MM.1S (cell line): ENCODE measurements around the gene EGLN3.
"Not testable (repeated sequence)": the region's sequence is repeated elsewhere in the genome, so short reads cannot be mapped to it uniquely, and the experiment has no call there.

Experiments used
- DNase-seq: peaks from one replicate; pipeline ENCODE4 v3.0.0-alpha.2; 2015
- H2AFZ ChIP-seq: fragments of 300-600 bp; sonication (generic); 2 replicates; pipeline ENCODE4 v1.6.0; 2016; ENCODE audit warnings: antibody characterized with exemption, low read length
- H3F3A ChIP-seq: fragments of 300-600 bp; sonication (generic); 2 replicates; pipeline ENCODE4 v1.6.1; 2016; ENCODE audit warnings: mild to moderate bottlenecking, antibody characterized with exemption, low read length, moderate library complexity, mixed read lengths; ENCODE audit not compliant: insufficient read depth
- H3K27ac ChIP-seq: fragments of 300-600 bp; sonication (generic); 2 replicates; pipeline ENCODE4 v1.5.1; 2016; ENCODE audit warnings: mild to moderate bottlenecking, low read length
- H3K27me3 ChIP-seq: fragments of 300-600 bp; sonication (generic); replicated peaks from 2 replicates; pipeline ENCODE4 v1.6.0; 2016; ENCODE audit warnings: low read length; ENCODE audit not compliant: insufficient read depth
- H3K36me3 ChIP-seq: fragments of 300-600 bp; sonication (generic); replicated peaks from 2 replicates; pipeline ENCODE4 v1.6.1; 2016; ENCODE audit warnings: mild to moderate bottlenecking, low read length, mixed read lengths; ENCODE audit not compliant: insufficient read depth
- H3K4me1 ChIP-seq: fragments of 300-600 bp; sonication (generic); 2 replicates; pipeline ENCODE4 v1.6.1; 2016; ENCODE audit warnings: low read length, mixed read lengths
- H3K4me2 ChIP-seq: fragments of 300-600 bp; sonication (generic); 2 replicates; pipeline ENCODE4 v1.6.0; 2016; ENCODE audit warnings: low read depth, low read length
- H3K4me3 ChIP-seq: fragments of 300-600 bp; sonication (generic); 2 replicates; pipeline ENCODE4 v1.5.1; 2016; ENCODE audit warnings: low read length, mixed read lengths
- H3K79me2 ChIP-seq: fragments of 300-600 bp; sonication (generic); 2 replicates; pipeline ENCODE4 v1.6.1; 2016; ENCODE audit warnings: mixed run types, low read length, mixed read lengths
- H3K9ac ChIP-seq: fragments of 300-600 bp; sonication (generic); 2 replicates; pipeline ENCODE4 v1.6.1; 2016; ENCODE audit warnings: low read length, mixed read lengths
- H3K9me2 ChIP-seq: fragments of 300-600 bp; sonication (generic); replicated peaks from 2 replicates; pipeline ENCODE4 v1.6.1; 2016; ENCODE audit warnings: mild to moderate bottlenecking, low read length, mixed read lengths; ENCODE audit not compliant: insufficient read depth
- H3K9me3 ChIP-seq: fragments of 300-600 bp; sonication (generic); replicated peaks from 2 replicates; pipeline ENCODE4 v1.6.1; 2016; ENCODE audit warnings: mild to moderate bottlenecking, low read length, mixed read lengths; ENCODE audit not compliant: insufficient read depth
- H4K20me1 ChIP-seq: fragments of 300-600 bp; sonication (generic); 2 replicates; pipeline ENCODE4 v1.6.1; 2016; ENCODE audit warnings: mild to moderate bottlenecking, low read length, moderate library complexity, mixed read lengths; ENCODE audit not compliant: insufficient read depth
- CTCF ChIP-seq: fragments of 300-600 bp; sonication (generic); IDR thresholded peaks from 2 replicates; pipeline ENCODE4 v1.5.1; 2016; ENCODE audit warnings: antibody characterized with exemption, low read length, mixed read lengths
- EZH2 ChIP-seq: fragments of 300-600 bp; sonication (generic); optimal IDR thresholded peaks from 2 replicates; pipeline ENCODE3; 2017; ENCODE audit warnings: low read depth, mild to moderate bottlenecking, antibody characterized with exemption, low read length, mixed read lengths
- EZH2phosphoT487 ChIP-seq: fragments of 300-600 bp; sonication (generic); IDR thresholded peaks from 2 replicates; pipeline ENCODE4 v1.6.1; 2018; ENCODE audit warnings: antibody characterized with exemption, low read length

Gene EGLN3

GRCh38 chr14:33972583-33973081, 21.8 kb upstream of the EGLN3 start:
- Histone ChIP-seq H3F3A (no peaks in the 10 kb centered on the region), H3K4me2 (no peak overlapping the region), H3K9me2 (no peaks in the 10 kb centered on the region), H4K20me1 (no peaks in the 10 kb centered on the region), H3K9ac (no peak overlapping the region), H3K4me3 (no peak overlapping the region), H2AFZ (no peak overlapping the region), H3K27me3 (no peaks in the 10 kb centered on the region), H3K79me2 (no peaks in the 10 kb centered on the region), H3K36me3 (no peaks in the 10 kb centered on the region), H3K4me1 (no peaks in the 10 kb centered on the region), H3K27ac (no peak overlapping the region), H3K9me3 (no peaks in the 10 kb centered on the region)
- no peak for DNase-seq
- no peak for TF ChIP-seq EZH2
- TF ChIP-seq EZH2phosphoT487: no peak
- TF ChIP-seq CTCF: no peak

- H2AFZ ChIP-seq, H3K4me3 ChIP-seq, H3K4me1 ChIP-seq, H3K9ac ChIP-seq, H3K27me3 ChIP-seq, DNase-seq, H3K4me2 ChIP-seq, H4K20me1 ChIP-seq, H3K9me2 ChIP-seq, H3K27ac ChIP-seq, H3K36me3 ChIP-seq, H3K9me3 ChIP-seq, H3F3A ChIP-seq, H3K79me2 ChIP-seq: not testable (repeated sequence)
These were observed 19.0 kb upstream of the EGLN3 start for GRCh38 chr14:33969846-33970245.

- Histone ChIP-seq H3K9me2 (no peaks in the 10 kb centered on the region), H3K9ac (no peak overlapping the region), H3K27me3 (no peaks in the 10 kb centered on the region), H3K36me3 (no peaks in the 10 kb centered on the region), H3K27ac (no peak overlapping the region), H4K20me1 (no peaks in the 10 kb centered on the region), H3K4me3 (no peak overlapping the region), H3K79me2 (no peaks in the 10 kb centered on the region), H2AFZ (no peak overlapping the region), H3K4me2 (no peak overlapping the region), H3K9me3 (no peaks in the 10 kb centered on the region), H3F3A (no peaks in the 10 kb centered on the region), H3K4me1 (no peaks in the 10 kb centered on the region)
- DNase-seq: no peak
- TF ChIP-seq EZH2 (no peak), CTCF (no peak), EZH2phosphoT487 (no peak)
These were observed 17.8 kb upstream of the EGLN3 start for GRCh38 chr14:33968722-33969121.

GRCh38 chr14:33967138-33967537, 16.3 kb upstream of the EGLN3 start:
- Histone ChIP-seq H3K9ac (no peak overlapping the region), H4K20me1 (no peaks in the 10 kb centered on the region), H3K9me3 (no peaks in the 10 kb centered on the region), H3K9me2 (no peaks in the 10 kb centered on the region), H3K4me1 (no peaks in the 10 kb centered on the region), H3K27ac (no peak overlapping the region), H2AFZ (no peak overlapping the region), H3K79me2 (no peaks in the 10 kb centered on the region), H3K36me3 (no peaks in the 10 kb centered on the region), H3F3A (no peaks in the 10 kb centered on the region), H3K4me2 (no peak overlapping the region), H3K27me3 (no peaks in the 10 kb centered on the region), H3K4me3 (no peak overlapping the region)
- no peak for DNase-seq
- TF ChIP-seq EZH2 (no peak), EZH2phosphoT487 (no peak), CTCF (no peak)
